GM18861 (cell line): Measurements from ENCODE around the gene POFUT2.

Experiments used
- ATAC-seq: cut with Tn5 transposase; IDR thresholded peaks from one replicate; pipeline ENCODE4 v1.9.1; 2021; ENCODE audit not compliant: unreplicated experiment

Gene POFUT2

GRCh38 chr21:45283611-45284455 lies 3.9 kb downstream of the POFUT2 start:
- no peak for ATAC-seq

GRCh38 chr21:45283035-45283610 lies 4.6 kb downstream of the POFUT2 start:
- ATAC-seq, result no peak

- no peak for ATAC-seq
Measured at GRCh38 chr21:45282283-45283034, 5.2 kb downstream of the POFUT2 start.

GRCh38 chr21:45281411-45282282 lies 6.0 kb downstream of the POFUT2 start:
- no peak for ATAC-seq

GRCh38 chr21:45280969-45281368 lies 6.7 kb downstream of the POFUT2 start:
- ATAC-seq, result no peak

GRCh38 chr21:45280178-45280821 lies 7.4 kb downstream of the POFUT2 start:
- ATAC-seq, result no peak

GRCh38 chr21:45279446-45280177 lies 8.1 kb downstream of the POFUT2 start:
- no peak for ATAC-seq

GRCh38 chr21:45278156-45278911 lies 9.4 kb downstream of the POFUT2 start:
- ATAC-seq, result no peak

GRCh38 chr21:45277101-45278045 lies 10.3 kb downstream of the POFUT2 start:
- ATAC-seq, result no peak

- no peak for ATAC-seq
Measured at GRCh38 chr21:45276596-45276995, 11.1 kb downstream of the POFUT2 start.

GRCh38 chr21:45270306-45270821 lies 17.3 kb downstream of the POFUT2 start:
- ATAC-seq, result no peak

- ATAC-seq, result no peak
Measured at GRCh38 chr21:45269861-45270260, 17.8 kb downstream of the POFUT2 start.

GRCh38 chr21:45267390-45267760 lies 20.3 kb downstream of the POFUT2 start:
- no peak for ATAC-seq

- ATAC-seq, result no peak
Measured at GRCh38 chr21:45266518-45267389, 20.9 kb downstream of the POFUT2 start.

GRCh38 chr21:45265721-45266517 lies 21.8 kb downstream of the POFUT2 start:
- no peak for ATAC-seq

- no peak for ATAC-seq
Measured at GRCh38 chr21:45264912-45265515, 22.7 kb downstream of the POFUT2 start.
